OCI-LY1 (cell line): Measurements from ENCODE around the gene OR8K5.

Source experiments
- H2AFZ ChIP-seq: fragments of 200-600 bp; sonication (generic), shearing (Covaris generic); 2 replicates; pipeline ENCODE4 v1.6.0; 2014; ENCODE audit warnings: antibody characterized with exemption, mild to moderate bottlenecking, low read length
- H3F3A ChIP-seq: fragments of 200-600 bp; sonication (generic), shearing (Covaris generic); 2 replicates; pipeline ENCODE4 v1.6.0; 2014; ENCODE audit warnings: mild to moderate bottlenecking, antibody characterized with exemption, low read length, moderate library complexity; ENCODE audit not compliant: insufficient read depth
- H3K27ac ChIP-seq: fragments of 200-600 bp; sonication (generic); 2 replicates; pipeline ENCODE4 v1.5.1; 2014; ENCODE audit warnings: low read length, mixed run types, mild to moderate bottlenecking, low read depth; ENCODE audit not compliant: poor library complexity, severe bottlenecking
- H3K27me3 ChIP-seq: fragments of 200-600 bp; sonication (generic); 2 replicates; pipeline ENCODE4 v1.6.0; 2014; ENCODE audit warnings: antibody characterized with exemption, mild to moderate bottlenecking, low read length, moderate library complexity; ENCODE audit not compliant: insufficient read depth
- H3K36me3 ChIP-seq: fragments of 200-600 bp; sonication (generic); 2 replicates; pipeline ENCODE4 v1.6.1; 2014; ENCODE audit warnings: mild to moderate bottlenecking, antibody characterized with exemption, low read length, moderate library complexity, mixed read lengths; ENCODE audit not compliant: insufficient read depth
- H3K4me1 ChIP-seq: fragments of 200-600 bp; sonication (generic); 2 replicates; pipeline ENCODE4 v1.5.1; 2014; ENCODE audit warnings: mild to moderate bottlenecking, low read length, moderate library complexity; ENCODE audit not compliant: insufficient read depth, severe bottlenecking
- H3K4me2 ChIP-seq: fragments of 200-600 bp; sonication (generic), shearing (Covaris generic); 2 replicates; pipeline ENCODE4 v1.6.1; 2014; ENCODE audit warnings: low read length
- H3K4me3 ChIP-seq: fragments of 200-600 bp; sonication (generic); 2 replicates; pipeline ENCODE4 v1.5.1; 2014; ENCODE audit warnings: low read length, low read depth, mild to moderate bottlenecking, mixed read lengths; ENCODE audit not compliant: poor library complexity, severe bottlenecking
- H3K79me2 ChIP-seq: fragments of 200-600 bp; shearing (Covaris generic); 2 replicates; pipeline ENCODE4 v1.6.1; 2016; ENCODE audit warnings: mixed run types, low read length, mixed read lengths; ENCODE audit not compliant: insufficient read depth
- H3K9ac ChIP-seq: fragments of 200-600 bp; sonication (generic), shearing (Covaris generic); 2 replicates; pipeline ENCODE4 v1.6.1; 2014; ENCODE audit warnings: mild to moderate bottlenecking, low read length, mixed read lengths
- H3K9me2 ChIP-seq: fragments of 200-600 bp; sonication (generic), shearing (Covaris generic); 2 replicates; pipeline ENCODE4 v1.6.1; 2014; ENCODE audit warnings: low read depth, mild to moderate bottlenecking, low read length, mixed read lengths
- H3K9me3 ChIP-seq: fragments of 200-600 bp; shearing (Covaris generic); 2 replicates; pipeline ENCODE4 v1.6.1; 2014; ENCODE audit warnings: low read length, mixed read lengths
- H4K20me1 ChIP-seq: fragments of 200-600 bp; sonication (generic), shearing (Covaris generic); 2 replicates; pipeline ENCODE4 v1.6.0; 2016; ENCODE audit warnings: mild to moderate bottlenecking, low read length; ENCODE audit not compliant: insufficient read depth
- CTCF ChIP-seq: fragments of 200-600 bp; sonication (generic), shearing (Covaris generic); IDR thresholded peaks from 2 replicates; pipeline ENCODE4 v1.5.1; 2017; ENCODE audit warnings: mild to moderate bottlenecking, antibody characterized with exemption, low read length, moderate library complexity, mixed read lengths
- EZH2 ChIP-seq: fragments of 200-600 bp; sonication (generic), shearing (Covaris generic); IDR thresholded peaks from 2 replicates; pipeline ENCODE4 v1.8.0; 2017; ENCODE audit warnings: borderline replicate concordance, mixed run types, mild to moderate bottlenecking, antibody characterized with exemption, low read length, moderate library complexity, mixed read lengths

OR8K5 gene

GRCh38 chr11:56140151-56140661, 19.9 kb downstream of the OR8K5 start, which contains the start of gene OR8J3:
Gene OR8J3 (minus strand): TSS chr11:56140201. CDS start chr11:56137718, 2,483 bp downstream.
- Histone ChIP-seq H3K79me2 (no peaks in the 10 kb centered on the region), H2AFZ (no peak within 1 kb of the TSS), H3K9ac (no peak within 1 kb of the TSS), H3K9me2 (no peaks in the 10 kb centered on the region), H3K27me3 (no peaks in the 10 kb centered on the region), H3K9me3 (no peaks in the 10 kb centered on the region), H3K4me3 (no peak within 1 kb of the TSS), H3K4me1 (no peaks in the 10 kb centered on the region), H4K20me1 (no peaks in the 10 kb centered on the region), H3K4me2 (no peak within 1 kb of the TSS), H3K27ac (no peak within 1 kb of the TSS), H3F3A (no peaks in the 10 kb centered on the region), H3K36me3 (no peaks in the 10 kb centered on the region)
- TF ChIP-seq EZH2, result no peak

GRCh38 chr11:56122073-56122472, 38.0 kb downstream of the OR8K5 start, which contains the start of gene OR8H3:
Gene OR8H3 (plus strand): TSS chr11:56122373. CDS start chr11:56122373, 0 bp downstream.
- Histone ChIP-seq H3K36me3 (no peaks in the 10 kb centered on the region), H3K27me3 (no peaks in the 10 kb centered on the region), H3K9ac (no peak within 1 kb of the TSS), H2AFZ (no peak within 1 kb of the TSS), H3F3A (no peaks in the 10 kb centered on the region), H4K20me1 (no peaks in the 10 kb centered on the region), H3K9me2 (no peaks in the 10 kb centered on the region), H3K9me3 (no peaks in the 10 kb centered on the region), H3K79me2 (no peaks in the 10 kb centered on the region), H3K4me3 (no peak within 1 kb of the TSS), H3K4me2 (no peak within 1 kb of the TSS), H3K4me1 (no peaks in the 10 kb centered on the region), H3K27ac (no peak within 1 kb of the TSS)
- TF ChIP-seq CTCF, result no peak
- TF ChIP-seq EZH2, result no peak
